ENCODE data around the gene PINLYP.

PINLYP gene

DNA sequence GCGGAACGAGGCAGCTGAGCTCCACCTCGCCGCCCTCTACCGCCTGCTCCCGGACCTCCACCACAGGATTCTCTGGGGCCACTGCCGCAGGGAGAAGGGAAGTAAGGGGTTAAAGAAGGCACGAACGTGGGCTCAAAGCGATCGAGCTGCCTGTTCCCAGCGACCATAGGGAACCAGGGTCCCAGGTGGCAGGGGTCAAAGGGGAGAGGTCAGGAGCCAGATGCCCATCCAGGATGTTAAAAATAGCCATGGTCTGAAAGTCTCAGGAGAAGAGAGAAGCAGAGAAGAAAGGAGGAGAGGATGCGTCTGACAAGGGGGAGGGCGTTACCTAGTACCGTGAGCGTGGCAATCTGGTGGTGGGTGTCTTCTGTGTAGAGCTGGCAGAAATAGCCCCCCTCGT lies 51.2 kb downstream of the PINLYP start:
- H3K36me3 ChIP-seq (ENCODE audit: insufficient read depth, low read depth, low read length) = no peaks in the 10 kb centered on the region; the same call in 1 of the 2 replicates
- no peak overlapping the region for H3K4me3 ChIP-seq (ENCODE audit: low read length)
- H3K4me1 ChIP-seq (ENCODE audit: insufficient read depth, low read length) = no peaks in the 10 kb centered on the region
- H3K9ac ChIP-seq (ENCODE audit: low read depth, low read length) = no peak overlapping the region
- H3K27me3 ChIP-seq (ENCODE audit: insufficient read depth, low read length) = peaks cover 15% of the 10 kb centered on the region; the same call in 1 of the 2 replicates
- H3K9me3 ChIP-seq (ENCODE audit: insufficient read depth, low read depth, low read length) = no peaks in the 10 kb centered on the region
- H3K27ac ChIP-seq (ENCODE audit: low read length) = no peak overlapping the region

DNA sequence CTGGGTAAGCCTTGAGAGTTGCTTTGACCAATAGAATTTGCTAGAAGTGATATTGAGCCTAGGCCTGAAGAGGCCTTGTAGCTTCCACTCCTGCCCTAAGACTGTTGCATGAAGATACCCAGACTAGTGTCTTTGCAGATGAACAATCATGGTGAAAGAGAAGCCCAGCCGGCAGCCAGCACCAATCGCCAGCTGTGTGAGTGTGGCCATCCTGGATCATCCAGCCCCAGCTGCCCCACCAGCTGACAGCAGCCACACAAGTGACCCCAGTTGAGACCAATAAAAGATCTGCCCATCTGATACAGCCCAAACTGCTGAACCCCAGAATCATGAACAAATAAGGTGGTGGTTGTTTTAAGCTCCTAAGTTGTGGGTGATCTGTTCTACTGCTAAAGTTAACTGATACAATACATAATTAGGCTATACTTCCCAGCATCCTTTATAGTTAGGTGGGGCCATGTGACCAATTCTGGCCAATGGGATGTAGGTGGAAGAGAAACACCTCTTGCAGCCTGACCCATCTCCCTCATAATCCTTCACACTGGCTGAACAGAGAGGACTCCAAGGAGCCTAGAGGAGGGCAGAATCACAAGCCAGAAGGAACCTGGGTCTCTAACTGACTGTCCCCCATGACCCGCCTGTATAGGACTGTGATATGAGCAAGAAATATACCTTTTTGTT lies 53.2 kb downstream of the PINLYP start:
- H3K9me3 ChIP-seq (ENCODE audit: insufficient read depth, low read depth, low read length) = no peaks in the 10 kb centered on the region
- H3K9ac ChIP-seq (ENCODE audit: low read depth, low read length) = no peak overlapping the region
- H3K4me1 ChIP-seq (ENCODE audit: insufficient read depth, low read length) = no peaks in the 10 kb centered on the region
- peaks cover 22% of the 10 kb centered on the region for H3K27me3 ChIP-seq (ENCODE audit: insufficient read depth, low read length)
- H3K27ac ChIP-seq (ENCODE audit: low read length) = no peak overlapping the region
- no peak overlapping the region for H3K4me3 ChIP-seq (ENCODE audit: low read length)
- H3K36me3 ChIP-seq (ENCODE audit: insufficient read depth, low read depth, low read length) = no peaks in the 10 kb centered on the region; the same call in 1 of the 2 replicates

DNA sequence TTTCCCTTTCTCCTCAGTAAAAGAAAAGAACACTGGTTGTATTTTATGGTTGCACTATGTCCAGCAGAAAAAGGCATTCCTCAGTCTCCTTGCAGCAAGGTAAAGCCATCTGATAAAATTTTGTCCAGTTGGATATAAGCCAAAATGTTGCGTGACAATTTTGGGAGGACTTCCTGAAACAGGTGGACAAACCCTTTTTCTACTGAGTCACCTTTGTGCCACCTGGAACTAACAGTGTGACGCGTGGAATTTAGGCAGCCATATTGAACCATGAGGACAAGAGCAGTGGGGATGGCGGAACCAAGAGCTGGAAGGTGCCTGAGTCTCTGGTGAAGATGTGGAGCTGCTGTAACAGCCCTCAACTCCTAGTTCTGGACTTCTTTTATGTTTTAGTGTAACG lies 55.9 kb downstream of the PINLYP start:
- H3K9me3 ChIP-seq (ENCODE audit: insufficient read depth, low read depth, low read length) = no peaks in the 10 kb centered on the region
- no peak overlapping the region for H3K27ac ChIP-seq (ENCODE audit: low read length)
- H3K27me3 ChIP-seq (ENCODE audit: insufficient read depth, low read length) = peaks cover 30% of the 10 kb centered on the region
- H3K4me1 ChIP-seq (ENCODE audit: insufficient read depth, low read length) = peaks cover 13% of the 10 kb centered on the region; the same call in 1 of the 2 replicates
- H3K36me3 ChIP-seq (ENCODE audit: insufficient read depth, low read depth, low read length) = no peaks in the 10 kb centered on the region
- H3K9ac ChIP-seq (ENCODE audit: low read depth, low read length) = no peak overlapping the region
- no peak overlapping the region for H3K4me3 ChIP-seq (ENCODE audit: low read length)
